Stimulated activated CD4-positive, alpha-beta T cell treated with anti-CD3 and anti-CD28 coated beads, TNF-alpha, amount 100 ng/mL, for 48 hours (primary cell): ENCODE measurements around the gene CCDC92B.

Experiments used
- DNase-seq, 3 donors: peaks; one replicate each; pipeline ENCODE4 v3.0.0-alpha.2; 2020; ENCODE audit warnings: low read depth in 3 of 3

CCDC92B gene

DNA sequence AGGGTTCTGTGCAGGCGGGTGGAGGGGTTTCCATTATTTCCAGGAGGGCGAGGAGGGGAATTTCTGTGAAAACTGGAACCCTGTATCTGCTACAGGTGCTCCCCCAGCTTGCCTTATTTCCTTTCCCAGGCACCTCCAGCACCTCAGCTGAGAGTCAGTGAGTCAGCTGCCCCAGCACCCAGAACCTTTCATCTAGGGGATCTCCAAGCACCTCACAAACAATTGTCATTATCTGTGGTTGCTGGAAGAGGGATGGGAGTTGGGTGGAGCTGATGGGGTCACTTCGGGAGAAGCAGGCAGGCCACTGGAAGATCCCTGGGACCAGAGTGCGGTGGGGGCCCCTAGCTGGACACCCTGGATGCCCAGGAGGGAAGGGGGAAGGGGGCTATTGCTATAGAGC is 27.8 kb downstream of the CCDC92B start:
- no peak for DNase-seq

DNA sequence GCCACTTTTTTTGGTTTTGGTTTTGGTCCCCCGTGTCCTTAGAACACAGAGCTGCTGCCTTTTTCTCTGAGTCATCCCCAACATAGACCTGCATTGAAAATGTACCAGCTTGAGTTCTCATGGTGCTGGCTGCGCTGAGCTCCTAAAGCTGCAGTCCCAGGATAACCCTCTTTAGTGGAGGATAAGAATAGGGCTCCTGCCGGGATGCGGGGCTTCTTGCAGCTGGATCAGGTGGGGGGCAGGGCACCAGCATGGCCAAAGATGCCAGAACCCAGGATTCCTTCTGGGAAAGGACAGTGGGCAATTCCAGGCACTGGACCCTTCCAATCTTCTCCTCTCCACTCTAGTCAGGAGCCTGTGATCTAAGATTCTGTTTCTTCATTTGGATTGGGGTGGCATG is 29.6 kb downstream of the CCDC92B start:
- DNase-seq = no peak

DNA sequence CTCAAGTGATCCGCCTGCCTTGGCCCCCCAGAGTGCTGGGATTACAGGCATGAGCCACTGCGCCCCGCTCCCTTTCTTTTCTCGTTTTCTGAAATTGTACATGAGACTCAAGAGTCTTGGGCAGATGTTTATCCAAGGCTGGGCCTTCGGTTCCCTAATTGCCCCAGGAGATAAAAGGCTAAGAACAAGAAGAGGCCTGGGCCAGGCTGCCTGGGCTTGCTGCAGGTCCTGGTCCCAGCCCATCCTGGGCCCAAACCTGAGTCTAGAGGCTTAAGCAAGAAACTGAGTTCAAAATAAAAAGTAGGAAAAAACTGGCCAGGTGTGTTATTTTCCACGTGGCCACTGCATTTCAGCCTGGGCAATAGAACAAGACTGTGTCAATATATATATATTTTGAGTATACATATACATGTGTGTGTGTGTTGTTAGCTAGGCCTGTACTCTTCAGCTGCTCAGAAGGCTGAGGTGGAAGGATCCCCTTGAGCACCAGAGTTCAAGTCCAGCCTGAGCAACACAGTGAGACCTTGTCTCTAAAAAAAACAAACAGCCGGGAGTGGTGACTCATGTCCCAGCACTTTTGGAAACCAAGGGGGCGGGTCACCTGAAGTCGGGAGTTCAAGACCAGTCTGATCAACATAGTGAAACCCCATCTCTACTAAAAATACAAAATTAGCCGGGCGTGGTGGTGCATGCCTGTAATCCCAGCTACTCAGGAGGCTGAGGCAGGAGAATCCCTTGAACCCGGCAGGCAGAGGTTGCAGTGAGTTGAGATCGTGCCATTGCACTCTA is 31.1 kb downstream of the CCDC92B start:
- no peak for DNase-seq

DNA sequence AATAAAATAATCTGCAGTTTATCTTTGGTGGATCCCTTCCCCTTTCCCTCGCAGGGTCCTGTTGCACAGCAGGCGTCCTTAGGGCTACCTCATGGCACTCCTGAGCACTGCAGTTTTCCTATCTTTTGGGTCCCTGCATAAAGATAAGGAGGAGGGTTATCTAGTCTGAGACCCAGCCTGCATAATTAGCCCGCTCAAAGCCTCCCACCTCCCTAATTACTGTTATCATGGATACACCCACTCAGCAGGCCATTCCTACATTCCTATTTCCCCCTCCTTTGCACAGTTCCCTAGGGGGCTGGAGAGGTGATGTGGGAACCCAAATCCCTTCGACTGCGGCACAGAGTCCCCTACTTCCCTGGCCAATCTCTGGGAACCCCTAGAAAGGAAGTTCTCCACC is 32.8 kb downstream of the CCDC92B start:
- no peak for DNase-seq

DNA sequence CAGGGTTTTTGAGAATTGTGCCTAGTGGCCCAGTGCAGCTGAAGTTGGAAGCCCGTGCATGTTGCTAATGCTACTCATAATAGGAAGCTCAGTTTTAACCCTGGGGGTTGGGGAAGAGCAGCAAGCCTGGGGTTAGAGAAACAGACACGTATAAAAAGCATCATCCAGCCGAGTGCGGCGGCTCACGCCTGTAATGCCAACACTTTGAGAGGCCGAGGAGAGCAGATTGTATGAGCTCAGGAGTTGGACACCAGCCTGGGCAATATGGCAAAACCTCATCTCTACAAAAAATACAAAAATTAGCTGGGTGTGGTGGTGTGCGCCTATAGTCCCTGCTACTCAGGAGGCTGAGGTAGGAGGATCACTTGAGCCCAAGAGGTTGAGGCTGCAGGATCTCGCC is 35.6 kb downstream of the CCDC92B start:
- no peak for DNase-seq

DNA sequence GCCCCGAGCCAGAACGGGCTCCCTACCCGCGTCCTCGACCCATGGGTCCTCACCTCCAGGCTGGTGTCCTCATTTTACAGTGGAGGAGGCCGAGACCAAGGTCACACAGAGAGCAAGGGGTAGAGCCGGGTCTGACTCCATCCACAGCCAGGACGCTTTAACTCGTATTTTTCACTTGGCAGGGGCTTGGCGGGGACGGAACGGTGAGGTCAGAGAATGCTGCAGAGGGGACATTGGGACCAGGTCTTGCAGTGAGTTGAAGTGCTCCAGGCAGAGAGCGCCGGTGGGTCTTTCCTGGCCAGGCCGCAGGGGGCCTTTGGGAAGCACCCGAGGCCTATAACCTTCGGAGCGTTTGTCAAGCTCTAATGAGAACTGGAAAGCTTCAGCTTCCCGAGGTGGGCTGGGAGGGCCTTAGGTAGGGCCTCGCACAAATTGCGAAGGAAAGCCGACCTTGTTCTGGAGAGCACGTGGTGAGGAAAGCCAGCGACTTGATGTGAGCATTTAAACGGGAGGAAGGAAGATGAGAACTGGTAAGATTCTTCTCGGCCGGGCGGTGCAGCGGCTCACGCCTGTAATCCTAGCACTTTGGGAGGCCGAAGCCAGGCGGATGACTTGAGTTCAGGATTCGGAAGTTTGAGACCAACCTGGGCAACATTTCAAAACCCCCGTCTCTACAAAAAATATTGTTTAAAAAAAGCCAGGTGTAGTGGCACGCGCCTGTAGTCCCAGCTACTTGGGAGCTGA is 37.0 kb downstream of the CCDC92B start:
- DNase-seq = no peak

DNA sequence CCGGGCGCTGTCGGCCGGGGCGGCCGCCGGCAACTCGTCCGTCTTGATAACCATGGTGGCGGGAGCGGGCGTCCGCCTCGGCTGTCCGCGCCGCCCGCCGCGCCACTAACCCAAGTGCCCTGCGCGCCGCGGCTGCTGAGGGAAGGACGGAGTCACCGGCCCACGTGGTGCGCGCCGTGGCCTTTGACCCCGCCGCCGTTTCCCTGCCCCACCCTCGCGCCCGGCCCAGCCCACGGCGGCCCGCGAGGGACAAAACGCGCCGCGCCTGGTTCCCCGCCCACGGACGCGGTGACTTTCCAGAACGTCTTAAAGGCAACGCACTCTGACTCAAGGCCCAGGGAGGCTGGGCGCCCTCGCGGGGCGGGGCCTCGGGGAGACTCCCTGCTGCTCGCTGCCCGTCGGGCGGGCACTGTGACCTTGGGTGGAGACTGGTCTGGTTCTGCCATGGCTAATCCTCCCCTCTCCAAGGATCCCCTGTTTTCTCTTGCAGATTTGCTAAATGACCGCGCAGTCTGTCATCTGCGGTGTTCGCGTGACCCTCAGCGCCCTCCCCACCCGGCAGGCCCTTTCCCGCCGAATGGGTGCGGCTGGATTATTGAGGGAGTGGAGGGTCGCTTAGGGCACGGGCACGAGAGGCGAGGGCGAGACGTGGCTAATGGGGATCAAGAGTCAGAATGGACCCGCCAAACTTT is 37.7 kb downstream of the CCDC92B start, which contains the start of gene CLUH:
Gene CLUH, minus strand, starts transcription at position 157 of the 692 bp plus-strand sequence. Its CDS starts 103 bp downstream, at position 54.
- peak; percentile 94 to 96 (median 94) for DNase-seq

DNA sequence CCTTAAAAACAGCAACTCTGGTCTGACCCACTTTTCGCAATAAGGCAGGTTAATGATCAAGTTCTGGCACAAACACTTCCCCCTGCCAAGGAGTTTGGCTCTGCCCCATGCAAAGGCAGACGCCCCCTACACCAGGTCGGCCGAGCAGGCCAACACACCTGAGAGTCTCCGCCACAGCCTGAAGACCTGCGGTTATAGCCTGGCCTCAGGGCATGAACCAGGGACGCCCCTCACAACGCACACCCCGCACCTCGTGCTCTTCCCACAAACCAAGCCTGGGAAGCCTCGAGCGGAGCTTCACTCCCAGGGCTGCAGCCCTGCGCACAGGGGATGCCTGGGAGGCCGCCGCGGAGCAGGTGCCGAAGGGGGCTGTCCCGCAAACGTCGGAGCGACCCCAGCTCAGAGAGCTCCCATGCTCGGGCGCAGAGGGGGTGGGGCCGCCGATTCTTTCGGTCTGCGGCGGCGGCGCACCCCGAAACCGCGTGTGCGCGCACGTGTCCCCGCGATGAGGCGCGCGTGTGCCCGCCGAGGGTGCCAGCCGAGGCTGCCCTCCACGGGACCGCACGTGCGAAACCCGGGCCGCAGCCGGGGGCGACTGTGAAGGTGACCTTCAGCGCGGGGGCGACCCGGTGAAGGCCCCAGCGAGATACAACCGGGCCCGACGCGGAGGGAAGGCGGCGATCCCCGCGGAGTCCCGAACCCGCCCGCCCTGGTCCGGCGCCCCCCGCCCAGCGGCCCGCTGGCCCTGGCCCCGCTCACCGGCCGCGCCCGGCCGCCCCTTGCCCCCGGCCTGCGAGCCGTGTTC is 38.4 kb downstream of the CCDC92B start:
- no peak for DNase-seq

DNA sequence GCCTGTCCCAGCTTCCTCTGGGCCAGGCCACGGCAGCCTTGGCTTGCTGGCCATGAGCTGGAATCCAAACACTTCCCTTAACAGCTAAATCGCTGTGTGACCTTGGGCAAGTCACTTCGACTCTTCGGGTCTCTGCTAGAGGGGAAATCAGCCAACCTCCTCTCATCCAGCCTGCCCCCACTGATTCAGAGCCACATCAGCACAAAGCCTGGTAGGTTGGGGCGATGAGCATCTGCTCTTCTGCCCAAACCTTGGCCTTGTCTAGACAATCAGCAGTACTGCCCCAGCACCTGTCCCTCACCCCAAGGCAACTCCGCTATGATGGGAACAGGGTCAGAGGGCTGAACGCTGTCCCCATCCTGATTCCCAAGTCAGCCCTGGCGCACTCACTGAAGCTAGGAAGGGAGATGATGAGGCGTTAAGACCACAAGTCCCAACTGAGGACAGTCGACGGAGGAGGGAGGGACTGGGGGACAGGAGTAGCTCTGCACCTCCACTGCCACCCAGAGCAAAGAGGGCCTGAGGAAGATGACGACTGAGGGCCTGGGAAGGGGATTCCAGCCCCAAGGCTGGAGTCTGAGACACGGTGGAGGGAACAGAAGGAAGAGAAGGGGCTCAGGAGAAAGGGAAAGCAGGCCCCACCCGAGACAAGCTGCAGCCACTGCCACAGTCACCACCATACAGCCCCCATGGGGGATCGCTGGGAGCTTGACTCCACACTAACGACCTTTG is 39.2 kb downstream of the CCDC92B start:
- DNase-seq = no peak

DNA sequence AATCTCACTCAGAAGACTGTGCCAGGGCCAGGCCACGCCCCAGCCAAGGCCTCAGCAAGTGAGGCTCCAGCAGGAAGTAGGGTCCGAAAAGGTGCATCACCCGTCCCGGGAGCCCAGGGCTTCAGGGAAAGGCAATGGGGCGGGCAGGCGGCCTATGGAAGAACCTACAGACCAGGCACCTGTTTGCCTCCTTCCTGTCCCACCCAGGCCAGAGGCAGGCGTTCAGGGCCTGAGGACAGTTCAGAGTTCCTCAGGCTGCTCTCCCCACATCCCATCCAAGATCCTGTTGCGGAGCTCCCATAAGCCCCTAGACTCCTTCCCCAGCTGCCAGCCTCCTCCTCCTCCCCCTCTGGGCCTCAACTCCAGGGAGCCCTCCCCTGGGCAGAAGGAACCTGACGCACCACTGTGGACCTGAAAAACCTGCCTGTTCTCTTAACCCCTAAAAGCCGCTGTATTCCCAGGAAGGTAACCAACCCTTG is 40.2 kb downstream of the CCDC92B start:
- no peak for DNase-seq

DNA sequence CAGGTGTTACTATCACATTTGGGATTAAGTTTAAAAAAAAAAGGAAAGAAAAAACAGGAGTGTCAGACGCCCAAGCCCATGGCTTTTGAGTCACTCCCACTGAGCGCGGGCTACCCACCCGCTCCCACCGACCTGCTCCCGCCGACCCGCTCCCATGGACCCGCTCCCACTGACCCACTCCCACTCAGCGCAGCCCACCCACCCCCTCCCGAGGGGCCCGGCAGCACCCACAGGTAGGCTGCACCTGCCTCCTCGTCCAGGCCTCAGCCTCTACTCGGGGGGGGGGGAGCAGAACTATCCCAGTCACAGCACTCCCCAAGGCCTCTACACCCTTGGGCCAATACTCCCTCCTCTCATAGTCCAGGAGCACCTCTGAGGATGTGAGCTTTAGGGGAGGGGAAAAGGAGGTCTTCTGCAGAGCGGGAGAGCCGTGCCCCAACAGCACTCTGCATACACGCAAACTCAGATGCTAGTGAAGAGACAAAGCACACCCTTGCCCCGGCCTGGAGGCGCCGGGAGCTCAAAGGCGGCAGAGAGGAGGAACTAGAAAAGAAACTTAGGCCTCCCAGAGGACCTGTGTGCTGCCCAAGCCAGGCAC is 40.8 kb downstream of the CCDC92B start:
- no peak for DNase-seq

DNA sequence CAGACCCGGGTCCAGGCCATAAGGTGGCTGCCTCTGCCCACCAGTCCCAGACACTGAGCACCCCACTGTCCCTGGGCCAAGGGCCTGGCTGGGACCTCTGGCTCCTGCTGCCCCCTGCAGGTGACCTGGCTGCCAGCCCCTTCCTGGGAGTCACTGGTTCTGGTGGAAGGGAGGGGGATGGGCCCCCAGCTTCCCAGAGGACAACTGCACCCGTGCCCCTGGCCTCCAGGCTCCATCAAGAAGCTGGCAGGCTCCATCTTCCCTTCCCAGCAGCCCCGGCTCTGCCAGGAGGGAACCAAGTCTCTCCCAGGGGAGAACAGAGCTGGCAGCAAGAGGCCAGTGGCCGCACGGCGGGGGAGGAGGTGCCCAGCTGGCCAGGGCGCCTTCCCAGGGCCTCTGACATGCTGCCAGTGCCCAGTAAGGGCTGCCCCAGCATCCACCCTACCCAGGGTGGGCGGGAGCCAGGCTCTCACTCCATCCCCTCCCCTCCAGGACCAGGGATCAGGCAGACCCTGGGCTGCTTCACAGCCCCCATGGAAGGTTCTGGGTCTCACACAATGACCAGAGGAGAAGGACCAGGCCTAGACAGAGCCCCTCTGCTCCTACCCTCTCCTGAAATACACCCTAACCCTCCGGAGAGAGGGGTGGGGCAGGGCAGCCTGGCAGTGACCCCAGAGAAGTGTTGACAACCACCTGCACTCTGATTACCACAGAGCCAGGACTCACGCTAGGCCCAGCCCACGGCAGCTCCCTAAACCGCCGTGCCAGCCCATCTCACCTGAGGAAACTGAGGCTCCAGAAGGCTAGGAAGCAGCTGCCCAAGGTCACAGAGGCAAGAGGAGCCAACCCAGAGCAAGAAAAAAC is 41.5 kb downstream of the CCDC92B start:
- no peak for DNase-seq

DNA sequence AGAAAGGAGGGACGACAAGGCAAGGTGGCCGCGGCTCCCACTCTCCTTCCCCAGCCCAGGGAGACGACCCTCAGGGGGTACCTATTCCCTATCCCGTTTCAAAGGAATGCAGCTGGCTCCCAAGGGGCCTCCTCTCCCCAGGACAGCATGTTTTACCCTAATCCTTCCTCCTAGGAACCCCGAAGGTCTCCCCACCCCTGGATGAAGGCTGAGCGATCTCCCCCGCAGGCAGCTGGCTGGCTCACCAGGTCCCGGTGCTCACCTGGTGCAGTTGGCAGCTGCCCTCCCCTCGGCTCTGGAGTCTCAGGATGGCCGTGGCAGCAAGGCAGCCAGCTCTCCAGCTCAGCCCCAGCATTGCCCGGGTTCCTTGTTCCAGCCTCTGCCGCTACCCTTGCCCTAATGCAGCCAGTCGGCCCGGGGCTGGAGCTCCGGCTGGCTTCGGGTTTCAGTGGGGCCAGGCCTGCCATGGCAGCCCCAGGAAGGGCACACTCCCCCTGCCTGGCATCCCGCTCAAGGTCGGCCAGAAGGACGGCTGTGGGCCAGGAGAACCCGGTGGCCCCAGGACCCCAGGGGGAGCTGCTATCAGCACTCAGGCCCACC is 42.4 kb downstream of the CCDC92B start:
- no peak for DNase-seq

DNA sequence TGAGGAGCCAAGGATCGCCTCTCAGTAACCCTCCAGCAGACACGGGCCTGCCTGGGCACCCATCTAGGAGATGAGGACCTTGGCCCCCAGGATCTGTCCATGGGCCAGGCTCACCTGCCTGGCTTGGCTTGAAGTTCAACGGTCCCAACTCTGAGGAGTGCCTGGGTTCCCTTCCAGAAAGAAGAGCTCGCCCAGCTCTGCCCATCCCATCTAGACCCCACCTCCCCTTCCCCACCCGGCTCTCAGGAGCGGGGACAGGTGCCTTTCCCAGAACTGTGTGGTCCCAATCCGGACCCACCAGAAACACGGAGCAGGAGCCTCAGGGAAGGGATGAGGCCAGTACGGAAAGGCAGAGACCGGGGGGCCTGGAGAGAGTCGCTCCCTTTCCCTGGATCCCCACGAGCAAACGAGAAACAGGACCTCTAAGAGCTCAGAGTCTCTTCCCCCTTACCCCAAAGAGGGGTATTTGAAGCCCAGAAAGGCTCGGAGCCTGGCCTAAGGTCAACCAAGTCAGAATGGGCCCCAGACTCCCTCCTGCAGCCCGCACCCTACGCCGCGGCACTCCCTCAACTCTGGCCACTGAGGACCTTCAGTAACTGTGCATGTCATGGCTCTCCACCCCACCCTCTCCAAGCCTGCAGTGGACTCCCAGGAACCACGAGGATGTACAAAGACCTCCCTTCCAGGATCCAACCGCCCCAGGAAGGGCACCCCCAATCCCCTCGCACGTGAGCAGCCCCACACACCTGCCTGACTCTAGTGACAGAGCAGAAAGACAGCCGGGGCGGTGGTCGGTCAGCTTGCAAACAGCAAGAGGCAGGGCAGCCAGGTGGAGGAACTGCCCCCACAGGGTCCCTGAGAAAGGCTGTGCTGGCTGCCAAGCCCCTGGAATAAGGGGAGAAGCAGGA is 43.3 kb downstream of the CCDC92B start:
- DNase-seq = no peak

DNA sequence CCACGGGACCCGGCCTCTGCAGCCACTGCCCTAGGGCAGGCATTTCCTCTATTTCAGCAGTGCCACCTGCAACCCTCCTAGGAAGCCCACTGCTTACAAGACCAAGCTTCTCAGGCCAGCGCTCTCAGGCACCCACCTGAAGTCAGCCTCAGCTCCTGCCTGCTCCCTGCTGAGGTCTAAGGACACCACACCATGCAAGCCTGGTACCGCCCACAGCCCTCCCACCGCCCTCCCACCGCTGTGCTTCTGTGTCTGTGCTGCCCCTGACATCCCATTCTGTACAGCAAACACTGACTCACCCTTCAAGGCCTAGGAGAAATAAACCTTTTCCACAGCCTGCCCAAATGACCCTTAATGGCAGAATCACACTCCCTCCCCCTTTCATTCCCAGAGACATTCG is 44.2 kb downstream of the CCDC92B start:
- DNase-seq = no peak

DNA sequence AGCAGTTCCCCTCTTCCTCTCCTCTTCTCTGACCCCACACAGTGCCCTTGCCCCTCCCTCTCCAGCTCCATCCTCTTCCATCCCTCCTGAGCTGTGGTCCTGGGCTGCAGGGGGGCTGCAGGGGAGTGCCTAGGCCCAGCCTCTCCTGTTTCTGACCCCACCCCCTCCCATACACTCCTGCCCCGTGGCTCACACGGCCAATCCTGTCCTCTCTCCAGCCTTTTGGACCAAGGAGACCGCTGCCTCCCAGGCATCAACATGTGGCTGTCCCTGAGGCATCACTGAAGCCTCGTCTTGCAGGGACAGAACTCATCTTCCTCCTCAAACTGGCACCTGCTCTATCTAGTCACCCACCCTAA is 44.6 kb downstream of the CCDC92B start:
- no peak for DNase-seq

DNA sequence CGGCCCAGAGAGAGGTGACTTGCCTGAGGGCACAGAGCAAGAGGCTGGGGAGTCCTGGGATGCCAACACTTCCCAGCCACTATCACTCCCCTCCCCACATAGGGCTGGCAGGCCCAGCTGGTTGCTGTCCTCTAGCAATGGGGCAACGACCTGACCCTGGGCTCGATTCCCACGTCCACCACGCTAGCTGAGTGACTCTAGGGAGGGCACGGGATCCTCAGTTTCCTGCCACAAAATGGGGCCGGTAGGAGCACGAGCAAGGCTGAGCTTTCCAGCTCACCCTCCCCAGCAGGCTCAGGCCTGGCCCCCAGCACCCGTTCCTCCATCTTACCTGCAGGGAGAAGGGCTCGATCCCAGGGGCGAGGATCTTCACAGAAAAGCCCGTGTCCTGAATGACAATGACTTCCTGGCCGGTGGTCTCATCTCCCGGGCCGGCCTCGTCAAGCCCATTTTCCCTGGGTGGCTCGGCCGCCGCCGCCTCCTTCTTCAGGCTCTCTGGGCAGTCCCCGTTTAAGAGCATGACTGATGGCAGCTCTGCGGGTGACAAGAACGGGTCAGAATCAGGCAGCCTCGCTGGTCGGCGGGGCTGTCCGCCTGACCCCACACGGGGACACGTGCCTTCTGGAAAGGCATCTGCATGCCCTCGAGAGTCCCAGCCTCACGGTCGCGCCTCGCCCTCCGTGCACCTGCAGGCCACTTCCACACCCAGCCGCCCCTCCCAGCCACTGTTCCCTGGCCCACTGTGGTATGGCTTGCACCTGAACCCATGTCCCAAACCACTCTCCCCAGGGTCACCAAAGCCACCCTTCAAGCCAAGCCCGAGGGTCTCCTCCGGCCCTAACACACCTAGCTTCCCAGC is 45.2 kb downstream of the CCDC92B start:
- no peak for DNase-seq
